Activated CD4-positive, alpha-beta T cell treated with anti-CD3 and anti-CD28 coated beads, Interleukin-2, amount 50 U/mL, for 1 hour (primary cell): Measurements from ENCODE around the gene C6orf120.

Experiments
- DNase-seq: peaks from one replicate; pipeline ENCODE4 v3.0.0-alpha.2; 2020

The C6orf120 gene

GRCh38 chr6:169726049-169726400 lies 24.1 kb downstream of the C6orf120 start:
- no peak for DNase-seq

- no peak for DNase-seq
These were observed 25.0 kb downstream of the C6orf120 start for GRCh38 chr6:169726963-169727362.

- no peak for DNase-seq
These were observed 28.0 kb downstream of the C6orf120 start for GRCh38 chr6:169729961-169730360.

DNA sequence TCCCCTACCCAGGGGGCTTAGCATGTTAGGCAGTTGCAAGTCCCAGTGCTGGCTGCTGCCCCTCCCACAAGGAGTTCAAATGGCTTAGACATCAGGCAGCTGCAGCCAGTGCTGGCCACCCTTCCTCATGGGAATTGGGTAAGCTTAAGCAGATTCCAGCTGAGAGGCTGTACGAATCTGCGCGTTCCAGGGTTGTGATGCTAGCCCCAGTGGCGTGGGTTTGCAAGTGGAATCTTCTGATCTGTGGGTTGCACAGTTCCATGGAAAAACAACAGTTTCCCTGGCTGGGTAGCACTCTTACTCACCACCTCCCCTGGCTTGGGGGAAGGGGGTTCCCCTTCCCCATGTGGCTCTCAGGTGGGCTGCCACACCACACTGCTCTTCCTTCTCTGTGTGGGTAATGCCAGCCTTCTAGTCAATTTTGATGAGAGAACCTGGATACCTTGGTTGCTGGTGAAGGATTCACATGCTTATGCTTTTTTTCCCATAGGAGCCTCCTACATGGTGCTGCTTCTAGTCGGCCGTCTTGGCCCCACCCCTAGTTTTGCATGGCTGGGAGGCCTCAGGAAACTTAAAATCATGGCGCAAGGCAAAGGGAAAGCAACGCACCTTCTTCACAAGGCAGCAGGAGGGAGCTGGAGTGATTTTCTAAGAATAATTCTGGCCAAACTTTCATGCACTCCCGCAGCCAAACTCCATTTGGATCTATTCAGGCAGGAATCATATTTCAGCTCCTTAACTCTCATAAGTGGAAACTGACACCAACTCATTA lies 36.5 kb downstream of the C6orf120 start:
- no peak for DNase-seq

DNA sequence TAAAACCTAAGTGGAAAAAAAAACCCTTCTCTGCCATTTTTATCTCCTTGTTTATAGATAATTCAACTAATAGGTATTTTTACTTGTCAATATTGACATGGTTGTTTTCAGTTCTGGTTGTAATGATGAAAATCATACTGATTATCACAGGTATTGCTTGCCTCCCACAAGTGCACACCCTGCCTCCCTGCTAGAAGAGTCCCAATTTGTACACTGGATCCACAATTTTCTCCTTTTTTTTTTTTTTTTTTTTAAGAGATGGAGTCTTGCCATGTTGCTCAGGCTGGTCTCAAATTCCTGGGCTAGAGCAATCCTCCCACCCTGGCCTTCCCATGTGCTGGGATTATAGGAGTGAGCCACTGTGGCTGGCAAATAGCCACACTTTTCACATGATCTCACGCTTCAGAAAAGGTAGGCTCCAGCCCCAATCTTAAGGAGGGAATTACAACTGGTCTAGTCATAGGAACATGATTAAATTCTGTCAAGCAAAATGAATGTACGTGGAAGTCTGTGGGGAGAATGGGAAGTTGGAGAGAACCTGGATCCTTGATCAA lies 37.1 kb downstream of the C6orf120 start:
- DNase-seq: no peak

DNA sequence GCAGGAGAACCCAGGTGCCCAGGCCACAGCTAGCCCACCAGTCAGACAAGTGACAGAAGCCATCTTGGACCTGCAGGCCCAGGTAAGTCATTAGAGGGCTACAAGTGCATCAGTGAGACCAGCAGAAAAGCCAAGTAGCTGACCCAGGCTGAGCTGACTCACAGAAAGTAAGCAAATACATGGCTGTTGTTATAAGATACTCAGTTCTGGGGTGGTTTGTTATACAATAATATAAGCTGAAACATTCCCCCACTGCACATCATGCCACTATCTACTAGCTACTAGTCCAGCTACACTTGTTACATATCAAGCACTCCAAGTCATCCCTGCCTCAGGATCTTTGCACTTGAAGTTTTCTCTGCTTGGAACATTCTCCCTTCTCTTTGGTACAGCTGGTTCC lies 39.4 kb downstream of the C6orf120 start:
- DNase-seq: no peak

DNA sequence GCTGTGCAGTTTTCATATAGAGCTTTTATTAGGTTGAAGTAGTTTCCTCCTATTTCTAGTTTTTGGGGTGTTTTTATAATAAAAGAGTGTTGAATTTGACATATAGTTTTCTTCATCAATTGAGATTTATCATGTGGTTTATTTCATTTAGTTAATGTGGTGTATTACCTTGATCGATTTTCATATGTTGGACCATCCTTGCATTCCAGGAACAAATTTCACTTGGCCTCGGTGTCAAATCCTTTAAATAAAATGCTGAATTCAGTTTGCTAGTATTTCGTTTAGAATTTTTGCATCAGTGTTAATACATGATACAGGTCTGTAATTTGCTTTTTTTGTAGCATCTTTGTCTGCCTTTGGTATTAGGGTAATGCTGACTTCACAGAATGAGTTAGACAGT lies 43.5 kb downstream of the C6orf120 start:
- no peak for DNase-seq

DNA sequence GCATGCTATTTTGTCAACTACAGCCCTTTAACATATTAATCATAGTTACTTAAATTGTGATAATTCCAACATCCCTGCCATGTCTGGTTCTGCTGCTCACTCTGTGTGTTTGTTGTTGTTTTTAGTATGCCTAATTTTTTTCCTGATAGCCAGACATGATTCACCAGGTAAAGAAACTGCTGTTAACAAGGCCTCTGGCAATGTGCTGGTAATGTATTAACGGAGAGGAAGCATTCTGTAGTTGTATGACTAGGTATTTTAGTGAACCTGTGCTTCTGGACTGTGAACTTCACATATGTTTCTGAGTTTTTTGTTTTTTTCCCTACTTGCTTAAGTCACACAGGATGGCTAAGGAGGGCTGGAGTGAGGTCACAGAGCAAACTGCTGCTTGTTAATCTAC lies 44.6 kb downstream of the C6orf120 start:
- no peak for DNase-seq

DNA sequence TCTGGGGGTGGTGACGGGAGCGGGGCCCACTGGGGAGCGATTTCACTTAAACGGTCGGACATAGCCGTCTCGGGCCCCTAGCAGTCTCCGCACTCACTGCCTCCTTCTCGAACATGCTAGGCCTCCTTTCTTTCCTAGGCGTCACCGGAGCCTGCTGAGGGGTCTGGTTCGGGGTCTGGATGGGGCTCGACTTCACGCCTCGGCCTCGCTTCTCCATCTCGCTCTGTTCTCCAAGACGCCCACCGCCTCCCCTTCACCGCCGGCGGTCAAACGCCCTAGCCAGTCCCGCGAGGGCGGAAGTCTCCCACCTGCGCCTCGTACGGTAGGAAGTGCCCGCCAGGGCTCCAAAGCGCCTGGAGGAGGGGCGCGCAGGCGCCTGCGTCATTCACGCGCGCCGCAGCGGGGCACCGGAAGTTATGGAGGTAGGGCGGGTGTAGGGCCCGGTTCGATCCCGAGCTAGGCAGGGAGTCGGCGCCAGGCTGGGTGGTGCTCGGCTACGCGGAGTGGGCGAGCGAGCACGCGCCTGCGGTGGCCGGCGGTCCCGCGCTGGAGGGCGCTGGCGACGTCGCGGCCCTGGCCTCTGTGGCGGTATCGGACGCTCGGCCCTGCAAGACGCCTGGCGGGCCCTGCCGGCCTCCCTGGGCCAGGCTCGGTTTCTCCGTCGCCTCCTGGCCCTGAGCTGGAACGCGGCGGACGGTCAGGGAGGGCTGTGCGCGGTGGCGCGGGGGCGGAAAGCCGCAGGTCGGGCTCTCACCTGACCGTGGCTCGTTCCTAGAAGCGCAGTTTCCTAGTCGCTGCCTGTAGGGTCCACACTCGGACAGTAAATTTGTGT lies 49.5 kb downstream of the C6orf120 start, which contains the start of the genes DYNLT2 and ERMARD:
Gene DYNLT2 (minus strand): TSS at position 331 of the 832 bp plus-strand sequence. CDS start 114 bp downstream, at position 217.
Gene ERMARD (plus strand): TSS at position 381 of the 832 bp plus-strand sequence. CDS start 36 bp downstream, at position 417.
- peak; percentile 88 for DNase-seq

GRCh38 chr6:169752074-169752623 lies 50.2 kb downstream of the C6orf120 start:
- DNase-seq: no peak
